Spleen (tissue), 7 donors: ENCODE data around the gene E2F8.

Experiments used
- POLR2A ChIP-seq, 3 donors: fragments of 450-650 bp; IDR thresholded peaks; one replicate each; pipeline ENCODE4 v1.5.1; 2017; ENCODE audit warnings: antibody characterized with exemption in 3 of 3, mild to moderate bottlenecking in 1 of 3
- POLR2AphosphoS5 ChIP-seq, 3 donors: sonication (generic); formaldehyde crosslinking; IDR thresholded peaks; one replicate each; pipeline ENCODE4 v1.5.1; 2017; ENCODE audit warnings: antibody characterized with exemption in 3 of 3
- TF ChIP-seq, protein P1 (sequence below), 11 experiments: fragments of 200-600 bp in 7 of 11; fragments of 450-650 bp in 4 of 11; sonication (generic) in 4 of 11; IDR thresholded peaks in 8 of 11; conservative IDR thresholded peaks in 3 of 11; 1 replicate in 7 of 11; 2 replicates in 4 of 11; pipeline versions ENCODE4 v1.4.0 to v1.8.0; 2016 to 2021; ENCODE audit warnings: antibody characterized with exemption in 11 of 11, inconsistent platforms in 4 of 11, mild to moderate bottlenecking in 1 of 11
- donor health status: DM: no; HTN: no; CAD: no; lungs with moderate emphysema.
- donor health status: DM: no; HTN: no; CAD: no.
- donor health status: DM: no; HTN: no; CAD: no.

DNA sequence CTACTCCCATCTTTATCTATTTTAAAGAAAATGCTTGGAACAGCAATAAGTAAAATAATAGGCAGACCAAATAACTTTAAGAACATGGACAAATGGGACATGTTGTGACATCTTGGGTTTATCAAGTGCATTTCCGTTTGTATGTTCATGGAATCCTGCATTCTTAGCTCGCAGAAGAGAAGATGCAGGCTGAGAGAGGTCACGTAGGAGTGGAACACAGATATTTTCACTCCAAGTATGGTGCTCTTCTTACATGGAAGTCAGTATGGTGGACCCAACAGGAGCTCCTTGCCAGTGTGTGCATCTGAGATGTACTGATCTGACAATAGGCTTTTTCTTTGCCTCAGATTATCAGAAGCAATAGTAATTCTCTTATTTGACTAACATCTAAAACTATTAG is 1.7 kb downstream of the E2F8 start:
- TF ChIP-seq, protein P1, sequence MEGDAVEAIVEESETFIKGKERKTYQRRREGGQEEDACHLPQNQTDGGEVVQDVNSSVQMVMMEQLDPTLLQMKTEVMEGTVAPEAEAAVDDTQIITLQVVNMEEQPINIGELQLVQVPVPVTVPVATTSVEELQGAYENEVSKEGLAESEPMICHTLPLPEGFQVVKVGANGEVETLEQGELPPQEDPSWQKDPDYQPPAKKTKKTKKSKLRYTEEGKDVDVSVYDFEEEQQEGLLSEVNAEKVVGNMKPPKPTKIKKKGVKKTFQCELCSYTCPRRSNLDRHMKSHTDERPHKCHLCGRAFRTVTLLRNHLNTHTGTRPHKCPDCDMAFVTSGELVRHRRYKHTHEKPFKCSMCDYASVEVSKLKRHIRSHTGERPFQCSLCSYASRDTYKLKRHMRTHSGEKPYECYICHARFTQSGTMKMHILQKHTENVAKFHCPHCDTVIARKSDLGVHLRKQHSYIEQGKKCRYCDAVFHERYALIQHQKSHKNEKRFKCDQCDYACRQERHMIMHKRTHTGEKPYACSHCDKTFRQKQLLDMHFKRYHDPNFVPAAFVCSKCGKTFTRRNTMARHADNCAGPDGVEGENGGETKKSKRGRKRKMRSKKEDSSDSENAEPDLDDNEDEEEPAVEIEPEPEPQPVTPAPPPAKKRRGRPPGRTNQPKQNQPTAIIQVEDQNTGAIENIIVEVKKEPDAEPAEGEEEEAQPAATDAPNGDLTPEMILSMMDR (IDR thresholded peaks at IDR 0.05 in 8 of 11, conservative IDR thresholded peaks at IDR 0.05 in 3 of 11) = no peak
- TF ChIP-seq POLR2A (IDR thresholded peaks at IDR 0.05) (no peak), POLR2AphosphoS5 (IDR thresholded peaks at IDR 0.05) (no peak)
